Psoas muscle (tissue), 8 donors: ENCODE measurements around the gene DPH5. TPM values are rescaled to one million over a fixed set of nuclear protein-coding genes. Genes with fewer than 3 reads are reported as not detected.

Experiments
- ATAC-seq, 4 donors: fragments of 200-7000 bp; cut with Tn5 transposase; one replicate each; pipeline ENCODE4 v1.9.1; 2020; ENCODE audit warnings: moderate library complexity in 3 of 4, mild to moderate bottlenecking in 2 of 4
- DNase-seq, 2 donors: peaks; one replicate each; pipeline ENCODE4 v3.0.0-alpha.2; 2020
- H3K27ac ChIP-seq: fragments of 200-600 bp; one replicate; pipeline ENCODE4 v1.8.0; 2022
- H3K27me3 ChIP-seq, 3 donors: fragments of 200-600 bp in 1 of 3; one replicate each; pipeline versions ENCODE4 v1.6.1 to v1.8.0; 2013 to 2022; ENCODE audit warnings: low read length in 2 of 3, mild to moderate bottlenecking in 2 of 3, moderate library complexity in 1 of 3; ENCODE audit not compliant: insufficient read depth in 3 of 3
- H3K36me3 ChIP-seq, 2 donors: fragments of 200-600 bp in 1 of 2; one replicate each; pipeline versions ENCODE4 v1.6.1 to v1.8.0; 2013 to 2022; ENCODE audit warnings: low read depth in 1 of 2, mild to moderate bottlenecking in 1 of 2, moderate library complexity in 1 of 2; ENCODE audit not compliant: insufficient read depth in 1 of 2
- H3K4me1 ChIP-seq: fragments of 200-600 bp; one replicate; pipeline ENCODE4 v1.8.0; 2022
- H3K4me3 ChIP-seq: fragments of 200-600 bp; one replicate; pipeline ENCODE4 v1.8.0; 2022; ENCODE audit warnings: mild to moderate bottlenecking
- H3K9me3 ChIP-seq: fragments of 200-600 bp; one replicate; pipeline ENCODE4 v1.8.0; 2022
- WGBS, 3 donors: extraction: QIAGEN DNeasy Blood & Tissue Kit; methylation state at CpG; one replicate each; pipeline versions ENCODE4 v1.1.6 to v1.1.7; 2013; 5-methylcytosine and 5-hydroxymethylcytosine counted together
- intact Hi-C, 2 donors: fragments of 100-400 bp; cut with DNase I; formaldehyde crosslinking; loops; one replicate each; pipeline versions ENCODE4 v1.11.0 to v1.14.2; 2022
- polyA plus RNA-seq, 3 donors: library from polyadenylated mRNA; stranded (reverse); fragments of 200-250 nt; gene quantifications; one replicate each; pipeline ENCODE4 v1.2.3, GENCODE V29; 2013
- total RNA-seq, 4 donors: library from RNA; stranded (reverse); fragmentation: NEBNext Ultra II Directional in 2 of 4; extraction: Animal tissue kit (Norgen Biotek cat#: 25700) in 2 of 4; gene quantifications; one replicate each; pipeline versions ENCODE4 v1.2.1 to v1.2.4, GENCODE V29; 2021 to 2023
- TF ChIP-seq, protein P1 (sequence below): fragments of 200-600 bp; IDR thresholded peaks from one replicate; pipeline ENCODE4 v1.8.0; 2022; ENCODE audit warnings: antibody characterized with exemption
- donor health status: healthy with polysubstance abuse.
- donor health status: DM: no; HTN: no; CAD: no; lungs with moderate emphysema.
- donor health status: Bipolar disorder and iron deficiency.
- donor health status: healthy.
- donor health status: DM: yes; HTN: yes; CAD: no.
- donor health status: DM: no; HTN: no; CAD: no.
- donor health status: DM: no; HTN: no; CAD: no.
- donor health status: DM: yes; HTN: yes; CAD: no.

Gene DPH5
- total and polyA plus RNA-seq, 7 donors = 18.6 to 44.0 (median 31.1) TPM

DNA sequence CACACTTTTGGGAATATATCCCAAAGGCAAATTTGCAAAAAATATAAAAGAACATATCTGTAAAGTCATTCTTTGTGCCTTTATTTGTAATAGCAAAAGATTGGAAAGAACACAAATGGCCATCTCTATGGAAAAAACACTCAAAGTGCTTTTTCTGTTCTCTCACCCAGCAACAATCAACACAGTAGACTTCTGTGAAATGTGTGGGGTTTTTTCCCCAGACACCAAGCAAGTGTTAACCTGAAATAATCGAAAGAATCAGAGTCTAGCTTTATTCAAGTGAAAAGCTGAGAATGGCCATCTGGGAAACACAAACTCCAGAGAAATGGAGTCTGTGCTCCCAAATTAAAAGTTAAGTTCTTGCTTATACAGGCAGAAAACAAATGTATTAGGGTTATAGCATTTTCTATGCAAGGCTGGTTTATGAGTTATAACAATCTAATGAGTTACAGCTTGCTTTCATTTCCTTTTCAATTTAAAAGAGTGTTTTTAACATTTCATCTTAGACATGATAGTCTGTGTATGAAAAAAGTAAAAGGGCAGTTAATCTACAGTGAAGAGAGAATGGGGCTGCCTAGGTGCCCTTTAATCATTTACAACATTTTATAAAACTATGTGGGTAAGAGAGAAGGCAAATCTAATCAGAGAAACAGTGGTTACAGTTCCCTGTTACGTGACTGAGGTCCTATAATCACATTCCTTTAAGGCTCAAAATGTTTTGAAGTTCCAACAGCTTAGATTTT is 83.1 kb downstream of the DPH5 start:
- 85 to 89% (median 87%) methylated on average over 2 of the region's 2 CpGs for WGBS, 3 donors
- TF ChIP-seq, protein P1, sequence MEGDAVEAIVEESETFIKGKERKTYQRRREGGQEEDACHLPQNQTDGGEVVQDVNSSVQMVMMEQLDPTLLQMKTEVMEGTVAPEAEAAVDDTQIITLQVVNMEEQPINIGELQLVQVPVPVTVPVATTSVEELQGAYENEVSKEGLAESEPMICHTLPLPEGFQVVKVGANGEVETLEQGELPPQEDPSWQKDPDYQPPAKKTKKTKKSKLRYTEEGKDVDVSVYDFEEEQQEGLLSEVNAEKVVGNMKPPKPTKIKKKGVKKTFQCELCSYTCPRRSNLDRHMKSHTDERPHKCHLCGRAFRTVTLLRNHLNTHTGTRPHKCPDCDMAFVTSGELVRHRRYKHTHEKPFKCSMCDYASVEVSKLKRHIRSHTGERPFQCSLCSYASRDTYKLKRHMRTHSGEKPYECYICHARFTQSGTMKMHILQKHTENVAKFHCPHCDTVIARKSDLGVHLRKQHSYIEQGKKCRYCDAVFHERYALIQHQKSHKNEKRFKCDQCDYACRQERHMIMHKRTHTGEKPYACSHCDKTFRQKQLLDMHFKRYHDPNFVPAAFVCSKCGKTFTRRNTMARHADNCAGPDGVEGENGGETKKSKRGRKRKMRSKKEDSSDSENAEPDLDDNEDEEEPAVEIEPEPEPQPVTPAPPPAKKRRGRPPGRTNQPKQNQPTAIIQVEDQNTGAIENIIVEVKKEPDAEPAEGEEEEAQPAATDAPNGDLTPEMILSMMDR = no peak
- Histone ChIP-seq H3K27me3 (no peaks in the 10 kb centered on the region), H3K9me3 (no peaks in the 10 kb centered on the region), H3K4me1 (no peaks in the 10 kb centered on the region), H3K36me3 (peaks cover 4 to 17% of the 10 kb centered on the region in 2 donors), H3K4me3 (no peak overlapping the region), H3K27ac (no peak overlapping the region)
- intact Hi-C loops = no loop called here
- DNase-seq (no peak), ATAC-seq (no peak)

DNA sequence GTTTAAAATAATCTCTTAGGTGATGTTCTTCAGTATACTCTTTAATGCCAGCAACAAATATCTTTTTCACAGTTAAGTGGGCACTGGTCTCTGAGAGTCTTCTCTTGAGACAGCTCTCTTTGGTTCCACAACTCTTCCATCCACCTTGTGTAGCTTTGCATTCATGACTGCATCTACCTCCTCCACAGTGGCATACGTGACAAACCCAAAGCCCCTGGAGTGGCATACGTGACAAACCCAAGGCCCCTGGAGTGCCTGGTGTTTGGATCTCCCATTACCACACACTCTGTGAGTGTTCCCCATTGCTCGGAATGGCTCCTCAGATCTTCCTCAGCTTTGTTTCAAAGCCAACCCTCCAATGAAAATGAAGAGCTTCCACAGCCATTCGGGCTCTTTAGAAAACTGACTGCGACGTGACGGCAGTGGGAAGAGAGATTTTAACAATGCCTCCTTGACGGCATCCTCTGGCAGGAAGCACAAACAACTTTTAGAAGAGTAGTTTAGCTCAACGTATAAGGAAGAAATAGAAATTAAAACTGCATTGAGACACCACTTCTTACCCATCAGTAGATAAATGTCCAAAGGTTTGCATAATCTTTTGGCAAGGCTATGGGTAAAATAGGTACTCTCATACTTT is 83.9 kb downstream of the DPH5 start:
- intact Hi-C loops = no loop called here
- Histone ChIP-seq H3K4me3 (no peak overlapping the region), H3K27ac (no peak overlapping the region), H3K27me3 (no peaks in the 10 kb centered on the region), H3K36me3 (peaks cover 4 to 17% of the 10 kb centered on the region in 2 donors), H3K4me1 (no peaks in the 10 kb centered on the region), H3K9me3 (no peaks in the 10 kb centered on the region)
- TF ChIP-seq, protein P1 = no peak
- ATAC-seq = no peak
- no peak for DNase-seq
- WGBS, 3 donors = 92 to 97% (median 93%) methylated on average over 9 of the region's 9 CpGs

DNA sequence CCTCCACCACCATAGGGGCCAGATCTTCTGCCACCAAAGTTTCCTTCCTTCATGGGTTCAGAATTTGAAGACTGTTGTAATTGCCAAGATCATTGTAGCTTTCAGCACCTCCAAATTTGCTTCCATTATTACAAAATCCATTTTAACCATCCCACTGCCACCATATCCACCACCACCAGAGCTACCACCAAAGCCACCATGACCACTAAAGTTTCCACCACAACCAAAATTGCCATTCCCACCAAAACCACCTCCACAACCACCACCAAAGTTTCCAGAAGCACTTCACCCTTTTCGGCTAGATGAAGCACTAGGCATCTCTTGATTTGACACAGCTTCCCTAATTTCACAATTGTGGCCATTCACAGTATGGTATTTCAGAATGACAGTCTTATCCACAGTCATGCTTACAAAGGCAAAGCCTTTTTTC is 84.5 kb downstream of the DPH5 start:
- DNase-seq (no peak), ATAC-seq (no peak)
- Histone ChIP-seq H3K9me3 (no peaks in the 10 kb centered on the region), H3K27me3 (no peaks in the 10 kb centered on the region), H3K36me3 (peaks cover 4 to 17% of the 10 kb centered on the region in 2 donors), H3K4me3 (no peak overlapping the region), H3K4me1 (no peaks in the 10 kb centered on the region), H3K27ac (no peak overlapping the region)
- TF ChIP-seq, protein P1 = no peak
- intact Hi-C loops = no loop called here
- WGBS, 3 donors = 95 to 96% (median 96%) methylated on average over 1 of the region's 1 CpG

Other genes starting within 250 kb of the DPH5 start
- 1 to 10 TPM; 3.3 to 4.9 (median 3.6) TPM for gene EXTL2, start 130.9 kb downstream of the DPH5 start, total RNA-seq
- 10 to 100 TPM in 2 of 3 donors, 1 to 10 TPM in 1; 3.9 to 14.7 (median 11.7) TPM for gene EXTL2, start 130.9 kb downstream of the DPH5 start, polyA plus RNA-seq
- 1 to 10 TPM; 4.8 to 5.7 (median 5.1) TPM for gene SLC30A7, start 129.7 kb downstream of the DPH5 start, total RNA-seq
- 1 to 10 TPM; 1.0 to 1.8 (median 1.6) TPM for gene SLC30A7, start 129.7 kb downstream of the DPH5 start, polyA plus RNA-seq
- 10 to 100 TPM; 22.3 to 35.7 (median 25.0) TPM for gene S1PR1, start 211.2 kb upstream of the DPH5 start, total RNA-seq
- 10 to 100 TPM; 21.9 to 26.6 (median 25.8) TPM for gene S1PR1, start 211.2 kb upstream of the DPH5 start, polyA plus RNA-seq